Measurements from ENCODE around the gene NTN3.
A peak's percentile ranks its signal among the peaks of the same experiment; 100 is the strongest.

NTN3 gene

GRCh38 chr16:2466667-2467527, 4.2 kb upstream of the NTN3 start:
- DNase-seq (ENCODE audit: low read depth in 2 of 2): no peak

DNA sequence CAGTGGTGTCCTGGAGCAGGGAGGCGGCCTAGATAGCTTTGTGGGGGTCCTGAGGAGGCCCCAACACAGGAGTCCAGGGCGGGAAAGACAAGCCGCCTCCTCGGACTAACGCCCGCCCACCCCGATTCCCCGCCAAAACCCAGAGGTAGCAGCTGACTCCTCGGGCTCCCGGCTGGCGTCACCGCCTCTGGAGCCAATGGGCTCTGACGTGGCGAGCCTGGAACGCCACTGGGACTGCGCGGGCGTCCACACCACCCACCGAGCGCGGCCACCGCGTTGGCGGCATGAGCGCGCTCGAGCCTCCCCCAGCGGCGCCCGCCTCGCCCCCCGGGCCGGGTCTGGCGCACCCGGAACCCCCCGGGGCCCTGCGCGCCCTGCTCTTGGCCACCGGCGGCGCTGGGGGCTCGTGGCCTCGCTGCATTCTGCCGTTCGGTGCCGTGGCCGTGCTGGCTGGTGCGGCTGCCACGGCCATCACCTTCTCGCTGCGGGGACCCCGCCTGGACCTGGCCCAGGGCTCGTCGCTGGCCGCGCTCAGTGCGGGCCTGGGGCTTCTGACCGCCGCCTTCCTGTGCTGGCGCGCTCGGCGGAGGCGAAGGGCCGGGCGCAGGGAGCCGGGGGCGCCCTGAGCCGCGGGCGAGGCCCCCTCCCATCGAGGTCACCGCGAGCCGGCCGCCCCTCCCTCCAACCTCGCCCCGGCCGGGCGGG, 3.4 kb upstream of the NTN3 start:
- no peak for DNase-seq (ENCODE audit: low read depth in 2 of 2)

- no peak for DNase-seq (ENCODE audit: low read depth in 2 of 2)
Measured at GRCh38 chr16:2468233-2468724, 2.8 kb upstream of the NTN3 start.

- DNase-seq (ENCODE audit: low read depth in 2 of 2): no peak
Measured at GRCh38 chr16:2468725-2469398, 2.2 kb upstream of the NTN3 start.

GRCh38 chr16:2469399-2470233, 1.5 kb upstream of the NTN3 start:
- DNase-seq (ENCODE audit: low read depth in 2 of 2): no peak

DNA sequence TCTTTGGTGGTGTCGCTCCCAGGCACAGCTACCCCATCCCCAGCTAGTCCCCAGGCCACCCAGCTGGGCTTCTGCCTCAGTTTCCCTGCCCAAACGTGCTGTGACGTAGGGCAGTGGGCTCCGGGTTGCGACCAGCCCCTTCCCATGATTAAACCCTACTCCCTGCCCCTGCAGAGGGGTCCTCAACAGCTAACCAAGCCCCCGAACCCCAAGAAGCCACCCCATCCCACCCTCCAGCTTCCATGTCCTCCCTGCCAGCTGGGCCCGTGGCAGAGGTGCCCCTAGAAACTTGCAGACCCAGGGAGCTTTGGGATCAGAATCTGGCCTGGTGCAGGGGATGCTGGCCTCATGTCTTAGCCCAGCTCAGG, 879 bp upstream of the NTN3 start:
- no peak for DNase-seq (ENCODE audit: low read depth in 2 of 2)

GRCh38 chr16:2470603-2471015, 488 bp upstream of the NTN3 start:
- no peak for DNase-seq (ENCODE audit: low read depth in 2 of 2)

- DNase-seq (ENCODE audit: low read depth in 2 of 2): no peak
Measured at GRCh38 chr16:2471653-2472487, 773 bp downstream of the NTN3 start.

- DNase-seq (ENCODE audit: low read depth in 2 of 2): no peak
Measured at GRCh38 chr16:2472488-2472864, 1.4 kb downstream of the NTN3 start.

DNA sequence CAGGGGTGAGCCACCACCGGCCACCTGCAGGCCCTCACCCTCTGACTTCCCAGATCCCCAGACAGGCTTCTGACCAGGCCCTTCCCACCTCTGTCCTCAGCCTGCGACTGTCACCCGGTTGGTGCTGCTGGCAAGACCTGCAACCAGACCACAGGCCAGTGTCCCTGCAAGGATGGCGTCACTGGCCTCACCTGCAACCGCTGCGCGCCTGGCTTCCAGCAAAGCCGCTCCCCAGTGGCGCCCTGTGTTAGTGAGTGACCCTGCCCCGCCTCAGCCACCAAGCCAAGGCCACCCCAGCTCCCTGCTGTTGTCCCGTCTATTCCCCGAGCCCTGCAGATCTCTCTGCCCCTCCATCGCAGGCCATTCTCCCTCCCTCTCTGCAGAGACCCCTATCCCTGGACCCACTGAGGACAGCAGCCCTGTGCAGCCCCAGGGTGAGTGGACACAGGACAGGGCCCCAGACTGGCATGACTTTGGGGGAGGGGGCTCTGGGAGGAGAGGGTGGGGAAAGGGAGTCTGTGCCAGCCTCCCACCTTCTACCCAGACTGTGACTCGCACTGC, 1.9 kb downstream of the NTN3 start:
- no peak for DNase-seq (ENCODE audit: low read depth in 2 of 2)

GRCh38 chr16:2473446-2473926, 2.4 kb downstream of the NTN3 start:
- DNase-seq (ENCODE audit: low read depth in 2 of 2): no peak

- no peak for DNase-seq (ENCODE audit: low read depth in 2 of 2)
Measured at GRCh38 chr16:2473999-2474876, 3.1 kb downstream of the NTN3 start.

DNA sequence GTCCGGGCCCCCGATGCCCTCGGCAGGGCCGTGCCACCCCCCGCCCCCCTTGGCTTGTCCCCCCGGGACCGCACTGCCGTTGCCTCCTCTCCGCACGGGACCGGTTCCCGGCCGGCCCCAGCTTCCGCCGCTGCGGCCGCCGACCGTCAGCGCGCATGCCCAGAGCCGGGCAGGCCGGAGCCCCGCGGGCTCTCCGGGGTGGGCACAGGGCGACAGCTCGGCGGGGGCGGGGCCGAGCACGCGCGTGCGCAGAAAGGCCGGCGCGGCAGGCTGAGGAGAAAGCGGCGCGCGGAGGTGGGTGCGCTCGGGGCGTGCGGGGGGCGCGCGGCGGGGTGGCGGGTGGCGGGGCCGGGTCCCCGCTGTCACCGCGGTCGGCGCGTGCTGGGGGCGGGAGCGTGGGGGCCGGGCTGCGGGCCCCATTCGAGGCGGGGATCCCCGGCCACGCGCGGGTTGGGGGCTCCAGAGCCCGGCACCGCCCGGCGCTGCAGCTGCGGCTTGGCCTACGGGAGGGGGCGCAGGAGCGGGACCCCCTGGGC, 3.8 kb downstream of the NTN3 start, which contains the start of gene TBC1D24:
TSS of gene TBC1D24 (plus strand) at position 251 of the 536 bp plus-strand sequence. CDS start 21,022 bp downstream, outside the sequence.
- peak; percentile 68 to 78 for DNase-seq (ENCODE audit: low read depth in 2 of 2)

GRCh38 chr16:2475413-2476344, 4.6 kb downstream of the NTN3 start:
- DNase-seq (ENCODE audit: low read depth in 2 of 2): no peak

DNA sequence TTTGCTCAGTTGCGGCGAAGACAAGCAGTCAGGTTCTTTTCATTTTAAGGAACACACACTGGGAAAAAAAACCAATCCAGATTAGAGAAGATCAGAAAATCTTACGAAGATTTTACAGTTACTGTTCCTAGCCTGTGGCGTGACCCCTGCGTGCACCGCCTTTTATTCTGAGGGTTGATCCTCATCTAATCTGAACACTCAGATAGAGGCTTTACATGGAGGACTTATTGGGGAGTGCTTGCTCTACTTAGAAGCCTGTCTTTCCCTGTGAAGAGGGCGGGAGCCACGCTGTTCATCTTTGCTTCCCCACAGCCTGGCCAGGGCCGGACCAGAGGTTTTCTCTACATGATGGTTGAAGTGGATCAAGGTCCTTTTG, 5.2 kb downstream of the NTN3 start:
- no peak for DNase-seq (ENCODE audit: low read depth in 2 of 2)

DNA sequence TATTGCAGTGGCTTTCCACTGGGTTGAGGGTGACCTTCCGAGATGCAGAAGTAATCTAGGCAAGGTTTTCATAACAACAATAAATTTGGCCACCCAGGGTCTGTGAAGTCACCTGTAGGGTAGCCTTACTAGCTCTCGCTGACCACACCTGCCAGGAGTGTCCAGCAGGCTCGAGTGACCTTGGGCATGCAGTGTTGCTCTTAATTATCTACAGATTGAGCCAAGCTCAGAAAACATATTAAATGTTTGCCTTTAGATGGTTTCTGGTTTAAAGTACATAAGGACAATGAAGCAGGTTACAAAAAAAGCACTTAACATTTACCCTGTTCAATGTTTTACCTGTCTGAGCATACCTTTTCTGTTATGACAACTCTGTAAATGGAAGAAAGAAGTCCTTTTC, 5.6 kb downstream of the NTN3 start:
- DNase-seq (ENCODE audit: low read depth in 2 of 2): no peak

DNA sequence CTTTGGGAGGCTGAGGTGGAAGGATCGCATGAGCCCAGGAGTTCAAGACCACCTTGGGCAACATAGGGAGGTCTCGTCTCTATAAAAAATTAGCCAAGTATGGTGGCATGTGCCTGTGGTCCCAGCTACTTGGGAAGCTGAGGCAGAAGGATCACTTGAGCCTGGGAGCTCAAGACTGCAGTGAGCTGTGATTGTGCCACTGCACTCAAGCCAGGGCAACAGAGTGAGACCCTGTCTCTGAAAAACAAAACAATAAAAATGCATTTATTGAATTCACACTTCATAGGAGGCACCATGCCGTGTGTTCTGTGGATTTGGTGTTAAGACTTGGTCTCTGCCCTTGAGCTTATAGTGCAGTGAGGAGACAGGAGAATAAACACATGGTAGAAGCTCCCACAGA, 6.2 kb downstream of the NTN3 start:
- DNase-seq (ENCODE audit: low read depth in 2 of 2): no peak

DNA sequence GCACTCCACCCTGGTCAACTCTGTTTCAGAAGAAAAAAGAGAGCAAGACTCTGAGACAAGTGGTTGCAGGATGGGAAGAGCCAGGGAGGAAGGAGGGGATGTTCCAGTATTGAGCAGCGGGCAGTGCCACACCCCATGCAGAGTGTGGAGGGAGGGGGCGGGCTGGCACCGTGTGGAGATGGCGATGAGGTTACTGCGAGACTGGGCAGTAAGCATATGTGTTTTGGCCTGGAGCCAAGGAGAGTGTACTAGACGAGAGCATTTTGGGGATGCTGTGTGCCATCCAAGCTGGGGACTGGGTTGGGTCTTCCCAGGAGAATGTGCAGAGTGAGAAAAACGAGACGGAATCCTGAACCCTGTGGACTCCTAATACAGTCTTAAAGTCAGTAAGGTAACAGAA, 7.2 kb downstream of the NTN3 start:
- DNase-seq (ENCODE audit: low read depth in 2 of 2): no peak
